H1 (cell line): ENCODE data around the gene LRRC2. TPM values are rescaled to one million over a fixed set of nuclear protein-coding genes. Genes with fewer than 3 reads are reported as not detected.

Experiments
- CTCF ChIA-PET: fragments of 300-600 bp; sonication (Branson Sonifier 250); formaldehyde crosslinking; loops from one replicate; lab custom pipeline; 2021; ENCODE audit not compliant: partially characterized antibody; lab: Charles Lee
- POLR2A ChIA-PET: fragments of 300-600 bp; sonication (Branson Sonifier 250); formaldehyde crosslinking; loops from one replicate; lab custom pipeline; 2021; ENCODE audit warnings: inconsistent platforms; ENCODE audit not compliant: partially characterized antibody; lab: Charles Lee
- DNase-seq, 2 experiments: peaks; one replicate each; pipeline versions ENCODE4 v3.0.0 to v3.0.0-alpha.2; 2010 to 2022; ENCODE audit warnings: low spot score in 2 of 2, low read depth in 1 of 2, mixed read lengths in 1 of 2
- FAIRE-seq: peaks from 2 replicates; lab custom pipeline; 2011; peaks lifted over from hg19 to GRCh38; lab: Jason Lieb, UNC
- H2AFZ ChIP-seq: 2 replicates; pipeline ENCODE4 v1.8.1; 2012; ENCODE audit warnings: low read length, inconsistent platforms
- H2AK5ac ChIP-seq: 2 replicates; pipeline ENCODE4 v1.6.1; 2013; ENCODE audit warnings: low read depth, low read length
- H2BK120ac ChIP-seq: replicated peaks from 2 replicates; pipeline ENCODE3; 2013; ENCODE audit warnings: low read depth, low read length, inconsistent platforms
- H2BK12ac ChIP-seq: 2 replicates; pipeline ENCODE4 v1.6.1; 2013; ENCODE audit warnings: low read depth, low read length
- H2BK15ac ChIP-seq: 2 replicates; pipeline ENCODE4 v1.6.1; 2013; ENCODE audit warnings: low read length
- H2BK20ac ChIP-seq: 2 replicates; pipeline ENCODE4 v1.6.1; 2013; ENCODE audit warnings: low read length
- H2BK5ac ChIP-seq: 2 replicates; pipeline ENCODE4 v1.6.1; 2013; ENCODE audit warnings: low read depth, low read length
- H3K14ac ChIP-seq: 2 replicates; pipeline ENCODE4 v1.6.1; 2013; ENCODE audit warnings: inconsistent platforms; ENCODE audit not compliant: insufficient read length
- H3K18ac ChIP-seq: 2 replicates; pipeline ENCODE4 v1.6.1; 2013; ENCODE audit warnings: low read length; ENCODE audit errors: extremely low read depth
- H3K23ac ChIP-seq: 2 replicates; pipeline ENCODE4 v1.6.1; 2013; ENCODE audit warnings: inconsistent platforms; ENCODE audit not compliant: insufficient read length
- H3K23me2 ChIP-seq: 2 replicates; pipeline ENCODE4 v1.6.1; 2013; ENCODE audit warnings: low read depth, low read length
- H3K27ac ChIP-seq: 2 replicates; pipeline ENCODE4 v1.6.1; 2011; ENCODE audit warnings: low read depth, low read length, inconsistent platforms
- H3K27me3 ChIP-seq, 4 experiments: replicated peaks in 1 of 4; 1 replicate in 1 of 4; 2 replicates in 3 of 4; pipeline versions ENCODE4 v1.6.1 to v1.8.1; 2011 to 2013; ENCODE audit warnings: low read length in 3 of 4, mild to moderate bottlenecking in 3 of 4, inconsistent platforms in 2 of 4, mixed read lengths in 2 of 4, moderate library complexity in 1 of 4; ENCODE audit not compliant: control insufficient read depth in 3 of 4, insufficient read depth in 3 of 4; ENCODE audit errors: extremely low read depth in 1 of 4
- H3K36me3 ChIP-seq, 4 experiments: 2 replicates each; pipeline versions ENCODE4 v1.6.1 to v1.8.1; 2011 to 2013; ENCODE audit warnings: mild to moderate bottlenecking in 4 of 4, low read length in 3 of 4, moderate library complexity in 2 of 4, control low read depth in 1 of 4, inconsistent platforms in 1 of 4; ENCODE audit not compliant: insufficient read depth in 4 of 4, control insufficient read depth in 2 of 4
- H3K4ac ChIP-seq: replicated peaks from 2 replicates; pipeline ENCODE3; 2013; ENCODE audit warnings: low read length, low read depth, mixed read lengths, inconsistent platforms; ENCODE audit not compliant: insufficient read length
- H3K4me1 ChIP-seq, 4 experiments: replicated peaks in 1 of 4; 1 replicate in 1 of 4; 2 replicates in 3 of 4; pipeline versions ENCODE4 v1.6.1 to v1.8.1; 2011 to 2013; ENCODE audit warnings: low read length in 3 of 4, inconsistent platforms in 2 of 4, mixed read lengths in 1 of 4; ENCODE audit not compliant: insufficient read depth in 4 of 4, control insufficient read depth in 3 of 4
- H3K4me2 ChIP-seq, 2 experiments: 2 replicates each; pipeline versions ENCODE4 v1.6.1 to v1.8.1; 2011 to 2013; ENCODE audit warnings: low read depth in 2 of 2, low read length in 2 of 2, control low read depth in 1 of 2, inconsistent platforms in 1 of 2, mild to moderate bottlenecking in 1 of 2; ENCODE audit not compliant: insufficient read depth in 1 of 2
- H3K4me3 ChIP-seq, 4 experiments: fragments of 200-600, 300-600 bp in 1 of 4; sonication (generic), shearing (Covaris generic), sonication (Bioruptor Twin) in 1 of 4; 2 replicates each; pipeline versions ENCODE4 v1.5.1 to v1.8.1; 2011 to 2016; ENCODE audit warnings: low read length in 4 of 4, low read depth in 3 of 4, control low read depth in 2 of 4, inconsistent platforms in 2 of 4, mild to moderate bottlenecking in 2 of 4, mixed read lengths in 1 of 4, moderate library complexity in 1 of 4; ENCODE audit not compliant: insufficient read depth in 2 of 4; ENCODE audit errors: extremely low read depth in 1 of 4
- H3K56ac ChIP-seq: replicated peaks from 2 replicates; pipeline ENCODE3; 2013; ENCODE audit warnings: low read depth, mild to moderate bottlenecking, mixed read lengths, low read length, inconsistent platforms; ENCODE audit not compliant: insufficient read length
- H3K79me1 ChIP-seq: 2 replicates; pipeline ENCODE4 v1.6.1; 2013; ENCODE audit warnings: low read depth, low read length, control low read depth
- H3K79me2 ChIP-seq, 2 experiments: 2 replicates each; pipeline versions ENCODE4 v1.6.1 to v1.8.1; 2012 to 2013; ENCODE audit warnings: low read length in 2 of 2, mild to moderate bottlenecking in 2 of 2, inconsistent platforms in 1 of 2; ENCODE audit not compliant: insufficient read depth in 2 of 2, control insufficient read depth in 1 of 2
- H3K9ac ChIP-seq, 4 experiments: replicated peaks in 1 of 4; 1 replicate in 1 of 4; 2 replicates in 3 of 4; pipeline versions ENCODE4 v1.6.1 to v1.8.1; 2011 to 2013; ENCODE audit warnings: low read depth in 3 of 4, low read length in 3 of 4, control low read depth in 2 of 4, mild to moderate bottlenecking in 2 of 4, moderate library complexity in 2 of 4, inconsistent platforms in 1 of 4; ENCODE audit errors: extremely low read depth in 1 of 4
- H3K9me3 ChIP-seq, 2 experiments: 2 replicates each; pipeline versions ENCODE4 v1.6.1 to v1.8.1; 2012 to 2013; ENCODE audit warnings: mild to moderate bottlenecking in 2 of 2, moderate library complexity in 2 of 2, control low read depth in 1 of 2, inconsistent platforms in 1 of 2, low read depth in 1 of 2, low read length in 1 of 2, mixed read lengths in 1 of 2; ENCODE audit not compliant: insufficient read depth in 2 of 2
- H4K20me1 ChIP-seq, 2 experiments: replicated peaks in 1 of 2; 2 replicates each; pipeline versions ENCODE3 to v1.8.1; 2011 to 2013; ENCODE audit warnings: inconsistent platforms in 2 of 2, low read length in 2 of 2, mild to moderate bottlenecking in 1 of 2; ENCODE audit not compliant: insufficient read depth in 2 of 2, control insufficient read depth in 1 of 2
- H4K5ac ChIP-seq: 2 replicates; pipeline ENCODE4 v1.6.1; 2013; ENCODE audit warnings: low read length, low read depth, mixed read lengths, inconsistent platforms; ENCODE audit not compliant: insufficient read length
- H4K8ac ChIP-seq: 2 replicates; pipeline ENCODE4 v1.8.0; 2013; ENCODE audit warnings: mild to moderate bottlenecking, moderate library complexity, low read length, inconsistent platforms; ENCODE audit not compliant: insufficient read depth; ENCODE audit errors: extremely low read depth
- H4K91ac ChIP-seq: replicated peaks from 2 replicates; pipeline ENCODE3; 2013; ENCODE audit warnings: low read length, mixed read lengths, inconsistent platforms; ENCODE audit not compliant: insufficient read length
- CBX5 ChIP-seq: fragments of 300-800, 300-1000 bp; sonication (generic); IDR thresholded peaks from 2 replicates; pipeline ENCODE4 v1.7.1; 2016; ENCODE audit warnings: antibody characterized with exemption, low read length, low read depth
- WGBS, 2 experiments: shearing (Covaris generic) in 1 of 2; methylation state at CpG; one replicate each; pipeline versions ENCODE4 v1.1.6 to v1.1.7; 2013 to 2015; ENCODE audit warnings: low lambda C conversion rate in 2 of 2, mixed read lengths in 2 of 2, inconsistent platforms in 1 of 2, low coverage in 1 of 2, missing lambda C conversion rate in 1 of 2; ENCODE audit not compliant: insufficient replicate concordance in 2 of 2, insufficient coverage in 1 of 2, insufficient read length in 1 of 2; ENCODE audit errors: extremely low coverage in 1 of 2, missing lambda C conversion rate in 1 of 2; 5-methylcytosine and 5-hydroxymethylcytosine counted together
- polyA plus RNA-seq, 7 experiments: library from polyadenylated mRNA; depleted of rRNA in 3 of 7; stranded (reverse) in 5 of 7; unstranded in 2 of 7; fragments of >200 nt in 5 of 7; fragments of 200-250 nt in 2 of 7; gene quantifications; 1 replicate in 5 of 7; 2 replicates in 1 of 7; 4 replicates in 1 of 7; pipeline versions ENCODE4 v1.2.1 to v1.2.3, GENCODE V29; 2011 to 2013; ENCODE audit warnings: missing spikeins in 2 of 7, mixed read lengths in 2 of 7
- total RNA-seq: library from RNA; stranded (reverse); fragmentation: NEBNext Ultra II Directional; extraction: Animal tissue kit (Norgen Biotek cat#: 25700); gene quantifications from 2 replicates; pipeline ENCODE4 v1.2.1, GENCODE V29; 2021

Gene LRRC2
- total and polyA plus RNA-seq, 2 of the 8 experiments (the other 6 are each of a cell fraction or from before 2014, with no cell fraction given) = 1.4 to 6.4 TPM

DNA sequence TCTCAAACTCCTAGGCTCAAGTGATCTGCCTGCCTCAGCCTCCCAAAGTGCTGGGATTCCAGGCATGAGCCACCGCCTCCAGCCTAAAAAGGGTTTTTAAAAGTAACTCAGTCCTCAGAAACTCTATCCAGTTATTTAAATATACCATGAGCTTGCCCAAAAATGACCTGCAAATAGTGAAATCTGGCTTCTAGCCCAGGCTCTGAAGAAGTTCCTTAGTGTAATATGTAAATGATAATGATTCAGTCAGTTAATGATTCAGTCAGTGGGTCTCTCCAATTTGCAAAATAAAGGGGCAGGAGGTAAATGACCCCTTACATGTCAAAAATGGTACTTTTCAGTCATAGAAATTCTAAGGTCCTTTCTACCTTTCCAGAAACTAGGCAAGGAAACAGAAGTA lies 28.8 kb downstream of the LRRC2 start:
- Histone ChIP-seq H3K18ac (no peak overlapping the region), H3K56ac (no peak overlapping the region), H2AFZ (no peak overlapping the region), H3K23me2 (no peaks in the 10 kb centered on the region), H2BK12ac (no peak overlapping the region), H3K23ac (no peak overlapping the region), H3K79me1 (no peaks in the 10 kb centered on the region), H2BK5ac (no peak overlapping the region), H2BK120ac (no peak overlapping the region), H3K79me2 (no peaks in the 10 kb centered on the region), H2BK15ac (no peak overlapping the region), H4K5ac (no peak overlapping the region), H2BK20ac (no peak overlapping the region), H3K36me3 (peaks cover 0 to 2% (median 0%) of the 10 kb centered on the region in 4 experiments; a peak in 1 of 8 replicates), H3K27ac (no peak overlapping the region), H3K4me1 (peaks cover 0 to 5% (median 4%) of the 10 kb centered on the region in 4 experiments; a peak in 4 of 7 replicates), H3K9ac (no peak overlapping the region), H3K9me3 (no peaks in the 10 kb centered on the region), H3K14ac (no peak overlapping the region), H3K4me2 (no peak overlapping the region), H3K4ac (no peak overlapping the region), H4K8ac (no peak overlapping the region), H4K20me1 (no peaks in the 10 kb centered on the region), H4K91ac (no peak overlapping the region), H3K4me3 (no peak overlapping the region), H3K27me3 (no peaks in the 10 kb centered on the region), H2AK5ac (no peak overlapping the region)
- no peak for TF ChIP-seq CBX5
- WGBS, 2 experiments = 94% methylated on average over 1 of the region's 1 CpG; no CpG with 5 or more reads in 1 of the 2 experiments
- DNase-seq (no peak), FAIRE-seq (no peak)
- ChIA-PET POLR2A (no interaction called here), CTCF (interaction anchor here (1.5 to 1.6 kb wide), 2 partner anchors 12 to 49 kb away, joined by 4 to 5 read pairs; no protein-coding TSS in a partner anchor)
